ENCODE results near the gene F7. TPM values are rescaled to one million over a fixed set of nuclear protein-coding genes. Genes with fewer than 3 reads are reported as not detected.

The F7 gene
- total and polyA plus RNA-seq, 9 of the 15 experiments (the other 6 are each of a cell fraction or from before 2014, with no cell fraction given) = not detected

- TF ChIP-seq ZNF41 (CRISPR knock-in tag; conservative IDR thresholded peaks at IDR 0.05) = no peak
- TF ChIP-seq FUS (optimal IDR thresholded peaks at IDR 0.05; ENCODE audit: low read depth, low read length) = no peak
Observed at GRCh38 chr13:113058988-113059850, 46.4 kb upstream of the F7 start (continued).

GRCh38 chr13:113059891-113060290, 45.7 kb upstream of the F7 start:
- Histone ChIP-seq H3K27me3 (ENCODE audit: control insufficient read depth in 2 of 2, insufficient read depth in 2 of 2, low read length in 2 of 2) (peaks cover 17 to 67% of the 10 kb centered on the region in 2 experiments; a peak in 4 of 5 replicates), H3K9ac (ENCODE audit: insufficient read depth in 1 of 2, low read depth in 2 of 2, low read length in 2 of 2) (no peak overlapping the region), H3K79me2 (ENCODE audit: control insufficient read depth, insufficient read depth, low read length) (no peaks in the 10 kb centered on the region), H3K27ac (ENCODE audit: extremely low read depth, low read depth, low read length) (no peak overlapping the region), H3K9me3 (replicated peaks; ENCODE audit: control insufficient read depth, insufficient read depth, low read depth, low read length) (no peaks in the 10 kb centered on the region), H3K4me2 (ENCODE audit: insufficient read depth, low read length) (no peak overlapping the region), H3K36me3 (ENCODE audit: control insufficient read depth, insufficient read depth, low read length) (no peaks in the 10 kb centered on the region), H3K4me3 (no peak overlapping the region), H2AFZ (ENCODE audit: low read depth, low read length) (no peak overlapping the region), H4K20me1 (replicated peaks; ENCODE audit: control insufficient read depth, insufficient read depth, low read length) (no peaks in the 10 kb centered on the region), H3K4me1 (replicated peaks in 1 of 2; ENCODE audit: control insufficient read depth in 2 of 2, insufficient read depth in 2 of 2, low read length in 2 of 2) (peaks cover 4 to 10% of the 10 kb centered on the region in 2 experiments; a peak in 4 of 5 replicates), H3K9me1 (ENCODE audit: control insufficient read depth, insufficient read depth, low read length) (no peaks in the 10 kb centered on the region)
- in situ Hi-C loops (cut with MboI) (no loop called here), intact Hi-C loops (cut with micrococcal nuclease) (no loop called here)
- FAIRE-seq (no peak), ATAC-seq (no peak), DNase-seq (ENCODE audit: extremely low read depth in 1 of 4, low spot score in 3 of 4) (no peak)
- ChIA-PET CTCF (ENCODE audit: low intra/inter-chr PET ratio) (no interaction called here), POLR2A (no interaction called here)
- 0% methylated on average over 15 of the region's 15 CpGs for WGBS (ENCODE audit: insufficient coverage, low coverage, missing lambda C conversion rate)
- BruUV-seq (replicated peaks) = no TSS peak
- TF ChIP-seq JUNB (CRISPR knock-in tag; conservative IDR thresholded peaks at IDR 0.05) = no peak
- TF ChIP-seq NFIC (IDR thresholded peaks at IDR 0.05) = no peak
- TF ChIP-seq TEAD4 (IDR thresholded peaks at IDR 0.05; ENCODE audit: low read length) = no peak
- TF ChIP-seq TEAD4 (CRISPR knock-in tag; IDR thresholded peaks at IDR 0.05; ENCODE audit: borderline replicate concordance) = no peak
- no peak for TF ChIP-seq NR4A1 (CRISPR knock-in tag; IDR thresholded peaks at IDR 0.05)
- TF ChIP-seq NR4A1 (tag; IDR thresholded peaks at IDR 0.05) = no peak
- TF ChIP-seq COPS2 (conservative IDR thresholded peaks at IDR 0.05) = no peak
- TF ChIP-seq HDAC6 (IDR thresholded peaks at IDR 0.05; ENCODE audit: low read depth, low read length) = no peak
- TF ChIP-seq NFXL1 (CRISPR knock-in tag; IDR thresholded peaks at IDR 0.05) = no peak
- TF ChIP-seq ZNF583 (CRISPR knock-in tag; IDR thresholded peaks at IDR 0.05) = no peak
- no peak for TF ChIP-seq ARHGAP35 (IDR thresholded peaks at IDR 0.05; ENCODE audit: partially characterized antibody)
- TF ChIP-seq U2AF2 (optimal IDR thresholded peaks at IDR 0.05; ENCODE audit: low read depth, low read length) = no peak
- TF ChIP-seq RREB1 (CRISPR knock-in tag; IDR thresholded peaks at IDR 0.05) = no peak
- TF ChIP-seq ZNF12 (CRISPR knock-in tag; IDR thresholded peaks at IDR 0.05) = no peak
- TF ChIP-seq BCOR (IDR thresholded peaks at IDR 0.05) = no peak
